MCF 10A (cell line): Measurements from ENCODE around the gene CCDC39. TPM values are rescaled to one million over a fixed set of nuclear protein-coding genes. Genes with fewer than 3 reads are reported as not detected.

Source experiments
- BruUV-seq: library from RNA; stranded (reverse); fragments of 400-500 nt; replicated peaks from 2 replicates; lab custom pipeline; 2021; lab: Mats Ljungman, UMichigan
- CTCF ChIA-PET: fragments of 300-600 bp; sonication (Branson Sonifier 250); formaldehyde crosslinking; extraction: SDS; loops from one replicate; lab custom pipeline; 2021; ENCODE audit warnings: antibody characterized with exemption, inconsistent platforms; lab: Yijun Ruan, JAX
- POLR2A ChIA-PET: fragments of 300-600, 350-650 bp; sonication (Branson Sonifier 250); formaldehyde crosslinking; extraction: SDS; loops from one replicate; lab custom pipeline; 2020; ENCODE audit warnings: antibody characterized with exemption, inconsistent platforms; lab: Yijun Ruan, JAX
- DNase-seq: peaks from one replicate; pipeline ENCODE4 v3.0.0-alpha.2; 2018; ENCODE audit not compliant: unreplicated experiment
- H3K27ac Mint-ChIP-seq: one replicate; pipeline ENCODE4 v1.8.0; 2022; ENCODE audit warnings: mild to moderate bottlenecking, low read depth, mixed read lengths; ENCODE audit not compliant: unreplicated experiment
- H3K27me3 Mint-ChIP-seq: one replicate; pipeline ENCODE4 v1.8.0; 2022; ENCODE audit warnings: mixed read lengths; ENCODE audit not compliant: insufficient read depth, unreplicated experiment
- H3K36me3 Mint-ChIP-seq: one replicate; pipeline ENCODE4 v1.8.0; 2022; ENCODE audit warnings: mild to moderate bottlenecking, moderate library complexity, mixed read lengths; ENCODE audit not compliant: insufficient read depth, unreplicated experiment
- H3K4me1 Mint-ChIP-seq: one replicate; pipeline ENCODE4 v1.8.0; 2022; ENCODE audit warnings: mixed read lengths; ENCODE audit not compliant: insufficient read depth, unreplicated experiment
- H3K4me3 Mint-ChIP-seq: one replicate; pipeline ENCODE4 v1.8.0; 2022; ENCODE audit warnings: mild to moderate bottlenecking, moderate library complexity, mixed read lengths; ENCODE audit not compliant: unreplicated experiment
- H3K9me3 Mint-ChIP-seq: one replicate; pipeline ENCODE4 v1.8.0; 2022; ENCODE audit warnings: mixed read lengths; ENCODE audit not compliant: unreplicated experiment
- CTCF ChIP-seq: fragments of 200-600 bp; IDR thresholded peaks from one replicate; pipeline ENCODE4 v1.8.0; 2022; ENCODE audit warnings: antibody characterized with exemption, mild to moderate bottlenecking; ENCODE audit not compliant: unreplicated experiment
- intact Hi-C: fragments of 100-400 bp; cut with micrococcal nuclease; formaldehyde crosslinking; loops from 2 replicates; pipeline ENCODE4 v1.14.1; 2022
- total RNA-seq: library from RNA; stranded (reverse); gene quantifications from 2 replicates; pipeline ENCODE4 v1.2.3, GENCODE V29; 2022

The CCDC39 gene
- total RNA-seq, 1 experiment from 2014 or later = not detected

GRCh38 chr3:180683816-180684215 lies 4.5 kb upstream of the CCDC39 start:
- no peak for DNase-seq
- intact Hi-C loops = no loop called here
- Mint-ChIP-seq H3K9me3 (no peaks in the 10 kb centered on the region), H3K4me1 (peaks cover 6% of the 10 kb centered on the region), H3K27ac (no peak overlapping the region), H3K27me3 (no peaks in the 10 kb centered on the region), H3K4me3 (no peak overlapping the region), H3K36me3 (no peaks in the 10 kb centered on the region)
- ChIA-PET POLR2A (interaction anchor here (0.8 to 1.6 kb wide), 2 partner anchors 24 to 98 kb away, joined by 3 to 6 read pairs; no protein-coding TSS in a partner anchor), CTCF (interaction anchor here (0.8 to 1.6 kb wide), 3 partner anchors 9 to 98 kb away, joined by 3 to 5 read pairs (median 4); no protein-coding TSS in a partner anchor)
- no TSS peak for BruUV-seq
- TF ChIP-seq CTCF = no peak

- Mint-ChIP-seq H3K36me3 (no peaks in the 10 kb centered on the region), H3K9me3 (peaks cover 5% of the 10 kb centered on the region), H3K4me1 (peaks cover 8% of the 10 kb centered on the region), H3K4me3 (peak overlapping the region; percentile 88), H3K27me3 (no peaks in the 10 kb centered on the region), H3K27ac (peak overlapping the region; percentile 85)
- intact Hi-C loops = no loop called here
- ChIA-PET CTCF (interaction anchor here (0.9 to 2.0 kb wide), 2 partner anchors 19 kb away, joined by 3 to 7 read pairs; no protein-coding TSS in a partner anchor), POLR2A (interaction anchor here (0.5 to 1.6 kb wide), 5 partner anchors 8 to 808 kb away, joined by 3 to 5 read pairs (median 3); partner anchors contain the start of gene TTC14)
- no TSS peak for BruUV-seq
- TF ChIP-seq CTCF = peak; percentile 32
- peak; percentile 52 for DNase-seq
These were observed 775 bp upstream of the CCDC39 start for GRCh38 chr3:180680097-180680430.

GRCh38 chr3:180678231-180678630 lies 1.1 kb downstream of the CCDC39 start:
- H3K9me3 Mint-ChIP-seq = peaks cover 5% of the 10 kb centered on the region
- intact Hi-C loops = no loop called here
- no peaks in the 10 kb centered on the region for H3K27me3 Mint-ChIP-seq
- ChIA-PET CTCF (interaction anchor here (0.5 to 2.0 kb wide), 12 partner anchors 12 to 1843 kb away, joined by 3 to 7 read pairs (median 4); no protein-coding TSS in a partner anchor), POLR2A (no interaction called here)
- no peaks in the 10 kb centered on the region for H3K36me3 Mint-ChIP-seq
- BruUV-seq = no TSS peak
- no peak overlapping the region for H3K4me3 Mint-ChIP-seq
- DNase-seq = no peak
- no peak overlapping the region for H3K27ac Mint-ChIP-seq
- no peak for TF ChIP-seq CTCF
- peaks cover 8% of the 10 kb centered on the region for H3K4me1 Mint-ChIP-seq

GRCh38 chr3:180661444-180661843 lies 17.8 kb downstream of the CCDC39 start:
- Mint-ChIP-seq H3K9me3 (no peaks in the 10 kb centered on the region), H3K27me3 (no peaks in the 10 kb centered on the region), H3K36me3 (no peaks in the 10 kb centered on the region), H3K4me3 (no peak overlapping the region), H3K4me1 (peaks cover 5% of the 10 kb centered on the region), H3K27ac (no peak overlapping the region)
- no peak for TF ChIP-seq CTCF
- ChIA-PET CTCF (interaction anchor here (1.9 kb wide), 1 partner anchor 18 kb away, joined by 7 read pairs; the partner anchor contains the start of gene CCDC39), POLR2A (no interaction called here)
- intact Hi-C loops = no loop called here
- no peak for DNase-seq
- no TSS peak for BruUV-seq
